Measurements from ENCODE around the gene SURF4.
"Not testable (repeated sequence)": the region's sequence is repeated elsewhere in the genome, so short reads cannot be mapped to it uniquely, and the experiment has no call there.

The SURF4 gene

DNA sequence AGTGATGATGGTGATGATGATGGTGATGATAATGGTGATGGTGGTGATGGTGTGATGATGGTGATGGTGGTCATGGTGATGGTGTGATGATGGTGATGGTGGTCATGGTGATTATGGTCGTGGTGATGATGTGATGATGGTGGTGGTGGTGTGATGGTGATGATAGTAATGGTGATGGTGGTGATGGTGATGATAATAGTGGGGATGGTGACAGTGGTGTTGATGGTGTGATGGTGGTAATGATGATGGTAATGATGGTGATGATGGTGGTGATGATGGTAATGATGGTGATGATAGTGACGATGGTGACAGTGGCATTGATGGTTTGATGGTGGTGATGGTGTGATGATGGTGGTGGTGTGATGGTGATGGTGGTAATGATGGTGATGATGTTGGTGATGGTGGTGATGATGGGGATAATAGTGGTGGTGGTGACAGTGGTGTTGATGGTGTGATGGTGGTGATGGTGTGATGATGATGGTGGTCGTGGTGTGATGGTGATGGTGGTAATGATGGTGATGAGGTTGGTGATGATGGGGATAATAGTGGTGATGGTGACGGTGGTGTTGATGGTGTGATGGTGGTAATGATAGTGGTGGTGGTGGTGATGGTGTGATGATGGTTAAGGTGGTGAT lies 6.8 kb upstream of the SURF4 start:
- Histone ChIP-seq H3K36me3 (ENCODE audit: insufficient read depth, low read length) (no peaks in the 10 kb centered on the region), H3K4me3 (no peak overlapping the region), H3K9me3 (ENCODE audit: low read depth, low read length) (no peaks in the 10 kb centered on the region), H3K9ac (ENCODE audit: insufficient read length) (no peak overlapping the region), H3K27ac (no peak overlapping the region)
- DNase-seq (ENCODE audit: low read depth, low spot score) = no peak
- TF ChIP-seq EZH2 (IDR thresholded peaks at IDR 0.05) = no peak
- no peak for TF ChIP-seq POLR2AphosphoS5 (IDR thresholded peaks at IDR 0.05; ENCODE audit: borderline replicate concordance, low read depth, low read length)
- TF ChIP-seq FOXP2 (optimal IDR thresholded peaks at IDR 0.05; ENCODE audit: control extremely low read depth, extremely low read length, insufficient read depth) = no peak

GRCh38 chr9:133380734-133381133 lies 4.9 kb upstream of the SURF4 start:
- no peaks in the 10 kb centered on the region for H3K36me3 ChIP-seq (ENCODE audit: insufficient read depth, low read length)
- no peak for TF ChIP-seq FOXP2 (optimal IDR thresholded peaks at IDR 0.05; ENCODE audit: control extremely low read depth, extremely low read length, insufficient read depth)
- TF ChIP-seq POLR2AphosphoS5 (IDR thresholded peaks at IDR 0.05; ENCODE audit: borderline replicate concordance, low read depth, low read length) = no peak
- TF ChIP-seq EZH2 (IDR thresholded peaks at IDR 0.05) = no peak
- DNase-seq (ENCODE audit: low read depth, low spot score) = no peak

DNA sequence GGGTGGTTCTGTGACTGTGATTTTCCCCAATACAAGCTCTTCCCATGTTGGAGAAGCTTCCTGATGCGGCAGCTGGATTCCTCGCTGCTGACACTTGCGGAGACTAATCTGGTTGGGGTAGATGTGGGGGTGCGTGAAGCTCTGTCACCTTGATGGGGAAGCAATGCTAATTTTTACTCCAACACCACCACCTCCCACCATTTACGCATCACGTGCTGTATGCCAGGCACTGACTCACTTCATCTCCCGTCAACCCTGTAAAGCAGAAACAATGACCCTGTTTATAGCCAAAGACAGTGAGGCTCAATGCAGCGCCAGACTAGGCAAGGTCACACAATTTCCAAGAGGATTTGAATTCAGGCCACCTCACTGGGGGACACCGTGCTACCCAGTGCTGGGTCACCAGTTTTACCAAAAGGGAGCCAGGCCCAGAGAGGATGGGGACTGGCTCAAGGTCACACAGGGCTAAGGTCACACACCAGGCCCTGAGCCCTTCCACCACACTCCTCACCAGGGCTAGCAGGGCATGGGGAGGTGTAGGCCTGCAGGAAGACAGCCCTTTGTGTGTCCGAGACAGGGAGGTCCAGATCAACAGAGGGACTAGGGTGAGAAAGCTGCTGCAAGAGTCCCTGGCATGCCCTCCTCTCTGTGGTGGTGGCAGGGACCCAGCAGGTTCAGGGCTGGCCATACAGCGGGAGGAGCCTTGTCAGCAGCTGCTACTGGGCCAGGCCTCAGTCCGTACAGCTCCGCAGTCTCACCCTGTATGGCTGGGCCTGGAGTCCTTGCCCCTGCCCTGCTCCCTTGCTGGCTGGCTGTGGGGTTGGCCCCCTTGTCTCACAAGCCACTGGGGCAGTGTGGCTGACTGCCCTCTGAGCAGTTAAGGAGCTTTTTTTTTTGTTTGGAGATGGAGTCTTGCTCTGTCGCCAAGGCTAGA lies 3.6 kb upstream of the SURF4 start:
- DNase-seq (ENCODE audit: low read depth, low spot score) = no peak
- no peak overlapping the region for H3K4me3 ChIP-seq
- no peak overlapping the region for H3K27ac ChIP-seq
- no peak overlapping the region for H3K9ac ChIP-seq (ENCODE audit: insufficient read length)
- H3K9me3 ChIP-seq (ENCODE audit: low read depth, low read length) = no peaks in the 10 kb centered on the region
- TF ChIP-seq EZH2 (IDR thresholded peaks at IDR 0.05) (no peak), FOXP2 (optimal IDR thresholded peaks at IDR 0.05; ENCODE audit: control extremely low read depth, extremely low read length, insufficient read depth) (no peak), POLR2AphosphoS5 (IDR thresholded peaks at IDR 0.05; ENCODE audit: borderline replicate concordance, low read depth, low read length) (no peak)
- H3K36me3 ChIP-seq (ENCODE audit: insufficient read depth, low read length) = no peaks in the 10 kb centered on the region

More at GRCh38 chr9:133380734-133381133, 4.9 kb upstream of the SURF4 start:
- Histone ChIP-seq H3K9ac (ENCODE audit: insufficient read length) (no peak overlapping the region), H3K9me3 (ENCODE audit: low read depth, low read length) (no peaks in the 10 kb centered on the region), H3K4me3 (no peak overlapping the region), H3K27ac (no peak overlapping the region)

GRCh38 chr9:133378408-133378962 lies 2.6 kb upstream of the SURF4 start:
- Histone ChIP-seq H3K36me3 (ENCODE audit: insufficient read depth, low read length) (no peaks in the 10 kb centered on the region; the same call in 1 of the 2 replicates), H3K9ac (ENCODE audit: insufficient read length) (no peak overlapping the region), H3K9me3 (ENCODE audit: low read depth, low read length) (no peaks in the 10 kb centered on the region), H3K4me3 (no peak overlapping the region), H3K27ac (no peak overlapping the region)
- TF ChIP-seq POLR2AphosphoS5 (IDR thresholded peaks at IDR 0.05; ENCODE audit: borderline replicate concordance, low read depth, low read length) (no peak), EZH2 (IDR thresholded peaks at IDR 0.05) (no peak), FOXP2 (optimal IDR thresholded peaks at IDR 0.05; ENCODE audit: control extremely low read depth, extremely low read length, insufficient read depth) (no peak)
- no peak for DNase-seq (ENCODE audit: low read depth, low spot score)

GRCh38 chr9:133377721-133378216 lies 1.9 kb upstream of the SURF4 start:
- no peak for TF ChIP-seq EZH2 (IDR thresholded peaks at IDR 0.05)
- no peak for TF ChIP-seq POLR2AphosphoS5 (IDR thresholded peaks at IDR 0.05; ENCODE audit: borderline replicate concordance, low read depth, low read length)
- TF ChIP-seq FOXP2 (optimal IDR thresholded peaks at IDR 0.05; ENCODE audit: control extremely low read depth, extremely low read length, insufficient read depth) = no peak
- no peak for DNase-seq (ENCODE audit: low read depth, low spot score)
- Histone ChIP-seq H3K4me3 (no peak overlapping the region), H3K36me3 (ENCODE audit: insufficient read depth, low read length) (peaks cover 7% of the 10 kb centered on the region; the same call in 1 of the 2 replicates), H3K9ac (ENCODE audit: insufficient read length) (no peak overlapping the region), H3K27ac (no peak overlapping the region), H3K9me3 (ENCODE audit: low read depth, low read length) (no peaks in the 10 kb centered on the region)

DNA sequence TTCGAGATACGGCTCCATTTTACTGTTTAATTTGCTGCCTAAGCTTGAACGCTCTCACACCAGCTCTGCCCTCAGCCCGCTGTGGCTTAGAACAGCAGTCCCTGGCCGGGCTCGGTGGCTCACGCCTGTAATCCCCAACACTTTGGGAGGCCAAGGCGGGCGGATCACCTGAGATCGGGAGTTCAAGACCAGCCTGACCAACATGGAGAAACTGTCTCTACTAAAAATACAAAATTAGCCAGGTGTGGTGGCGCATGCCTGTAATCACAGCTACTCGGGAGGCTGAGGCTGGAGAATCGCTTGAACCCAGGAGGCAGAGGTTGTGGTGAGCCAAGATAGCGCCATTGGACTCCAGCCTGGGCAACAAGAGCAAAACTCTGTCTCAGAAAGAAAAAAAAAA lies 1.4 kb upstream of the SURF4 start:
- H3K4me3 ChIP-seq; H3K9me3 ChIP-seq (ENCODE audit: low read depth, low read length); DNase-seq (ENCODE audit: low read depth, low spot score); H3K9ac ChIP-seq (ENCODE audit: insufficient read length); H3K27ac ChIP-seq: not testable (repeated sequence)
- peaks cover 12% of the 10 kb centered on the region; the same call in 1 of the 2 replicates for H3K36me3 ChIP-seq (ENCODE audit: insufficient read depth, low read length)

DNA sequence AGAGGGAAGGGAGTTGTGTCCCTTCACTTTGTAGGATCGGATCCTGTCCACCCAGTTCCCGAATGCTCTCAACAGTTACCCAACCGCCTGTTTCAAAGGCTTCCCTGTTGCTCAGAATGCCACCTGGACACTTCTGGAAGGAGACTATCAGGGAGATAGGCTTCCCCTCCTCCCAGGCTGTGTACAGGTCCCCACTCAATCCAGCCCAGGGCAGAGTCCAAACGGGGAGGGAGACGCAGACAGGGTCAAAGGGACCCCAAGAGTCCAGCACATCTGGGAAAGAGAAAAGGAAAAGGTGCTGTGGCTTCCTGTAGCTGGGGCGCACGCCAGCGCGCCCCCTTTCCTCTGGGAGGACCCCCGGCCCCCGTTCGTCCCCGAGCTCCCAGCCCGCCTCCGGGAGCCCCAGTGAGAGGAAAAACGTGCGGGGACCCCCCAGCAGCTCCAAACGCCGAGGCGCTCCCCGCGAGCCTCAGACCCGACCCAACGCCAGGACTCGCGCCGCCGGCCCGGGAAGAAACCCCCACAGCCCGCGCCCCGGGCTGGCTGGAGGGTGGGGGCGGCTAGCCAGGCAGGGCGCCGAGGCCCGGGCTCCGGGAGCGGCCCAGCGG lies 640 bp downstream of the SURF4 start:
- H3K9ac ChIP-seq (ENCODE audit: insufficient read length) = peak overlapping the region; percentile 88
- no peaks in the 10 kb centered on the region for H3K9me3 ChIP-seq (ENCODE audit: low read depth, low read length)
- DNase-seq (ENCODE audit: low read depth, low spot score) = no peak
- H3K27ac ChIP-seq = peak overlapping the region; percentile 87
- peak overlapping the region; percentile 95 for H3K4me3 ChIP-seq
- TF ChIP-seq EZH2 (IDR thresholded peaks at IDR 0.05) (no peak), POLR2AphosphoS5 (IDR thresholded peaks at IDR 0.05; ENCODE audit: borderline replicate concordance, low read depth, low read length) (no peak), FOXP2 (optimal IDR thresholded peaks at IDR 0.05; ENCODE audit: control extremely low read depth, extremely low read length, insufficient read depth) (no peak)
- H3K36me3 ChIP-seq (ENCODE audit: insufficient read depth, low read length) = peaks cover 19% of the 10 kb centered on the region; the same call in 1 of the 2 replicates
